ENCODE data around the gene SIRT5. TPM values are rescaled to one million over a fixed set of nuclear protein-coding genes. Genes with fewer than 3 reads are reported as not detected.
A peak's percentile ranks its signal among the peaks of the same experiment; 100 is the strongest.

Gene SIRT5
- total RNA-seq (2014; rRNA removed; shearing (Covaris generic)) (4.8 and 5.3 TPM in 2 replicates), polyA plus RNA-seq (2016; fragmentation: Nextera tagmentation; extraction: Ambion mirVana) (6.1 and 7.0 TPM in 2 replicates)

DNA sequence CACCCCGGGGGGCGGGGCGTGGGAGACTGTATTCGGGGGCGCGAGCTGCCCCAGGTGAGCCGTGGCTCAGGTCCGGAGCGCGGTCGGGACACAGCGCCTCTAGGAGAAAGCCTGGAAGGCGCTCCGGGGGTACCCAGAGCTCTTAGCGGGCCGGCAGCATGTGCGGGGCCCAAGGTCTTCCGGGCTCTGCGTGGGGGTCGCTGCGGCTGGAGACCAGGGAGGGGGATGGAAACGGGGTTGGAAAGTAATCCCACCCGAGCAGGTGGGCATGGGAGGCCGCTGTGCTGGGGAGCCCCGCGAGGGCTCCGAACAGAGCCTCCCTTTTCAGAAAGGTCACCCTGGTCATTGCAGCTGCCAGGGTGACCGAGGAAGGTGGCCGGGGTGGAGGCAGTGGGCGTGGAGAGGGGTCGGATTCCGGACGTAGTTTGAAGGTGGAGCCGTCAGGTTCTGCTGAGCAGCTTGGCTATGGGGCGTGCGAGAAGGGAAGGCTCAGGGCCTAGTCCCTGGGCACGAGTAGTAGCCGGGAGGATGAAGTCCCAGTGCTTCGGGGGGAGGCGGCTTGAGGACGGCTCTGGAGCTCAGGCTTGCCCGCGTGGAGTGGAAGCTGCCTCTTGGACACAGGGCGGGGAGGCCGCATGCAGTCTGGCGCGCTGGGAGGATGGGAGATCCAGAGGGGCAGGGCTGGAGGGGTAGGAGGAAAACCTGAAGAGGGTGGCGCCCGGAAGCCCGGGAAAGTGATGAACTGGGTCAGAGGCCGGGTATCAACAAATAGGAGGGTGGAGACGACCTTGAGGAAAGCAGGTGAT, at the start of gene SIRT5:
TSS of gene SIRT5 (plus strand) at position 31 of the 806 bp plus-strand sequence. CDS start 9,510 bp downstream, outside the sequence.
- Histone ChIP-seq H3K4me2 (ENCODE audit: unreplicated experiment) (peak within 1 kb of the TSS; percentile 82), H3K36me3 (ENCODE audit: low read depth) (no peaks in the 10 kb centered on the region), H3K4me3 (peak within 1 kb of the TSS; percentile 88), H3F3A (ENCODE audit: insufficient read depth) (0 out of 2 replicates have a peak, but pooled peaks cover 5% of the 10 kb centered on the region), H2AFZ (peak within 1 kb of the TSS; percentile 85), H3K4me1 (ENCODE audit: insufficient read depth) (peaks cover 6% of the 10 kb centered on the region), H3K9ac (peak within 1 kb of the TSS; percentile 85), H3K79me2 (ENCODE audit: insufficient read depth) (peaks cover 5% of the 10 kb centered on the region), H4K20me1 (ENCODE audit: insufficient read depth) (no peaks in the 10 kb centered on the region), H3K27me3 (replicated peaks; ENCODE audit: insufficient read depth) (no peaks in the 10 kb centered on the region), H3K9me2 (ENCODE audit: insufficient read depth) (no peaks in the 10 kb centered on the region), H3K27ac (peak within 1 kb of the TSS; percentile 72), H3K9me3 (ENCODE audit: low read depth) (no peaks in the 10 kb centered on the region)
- 2% methylated on average over 34 to 52 of the region's 52 CpGs for WGBS, 2 experiments (ENCODE audit: low coverage in 1 of 2, low lambda C conversion rate in 2 of 2, missing lambda C conversion rate in 2 of 2)
- peak; percentile 94 for DNase-seq
- in situ Hi-C loops (cut with MboI) = no loop called here
- TF ChIP-seq EZH2 (IDR thresholded peaks at IDR 0.05; ENCODE audit: insufficient read depth, poor library complexity, severe bottlenecking) = no peak
- no peak for TF ChIP-seq EZH2phosphoT487 (IDR thresholded peaks at IDR 0.05; ENCODE audit: insufficient read depth, low read depth)

DNA sequence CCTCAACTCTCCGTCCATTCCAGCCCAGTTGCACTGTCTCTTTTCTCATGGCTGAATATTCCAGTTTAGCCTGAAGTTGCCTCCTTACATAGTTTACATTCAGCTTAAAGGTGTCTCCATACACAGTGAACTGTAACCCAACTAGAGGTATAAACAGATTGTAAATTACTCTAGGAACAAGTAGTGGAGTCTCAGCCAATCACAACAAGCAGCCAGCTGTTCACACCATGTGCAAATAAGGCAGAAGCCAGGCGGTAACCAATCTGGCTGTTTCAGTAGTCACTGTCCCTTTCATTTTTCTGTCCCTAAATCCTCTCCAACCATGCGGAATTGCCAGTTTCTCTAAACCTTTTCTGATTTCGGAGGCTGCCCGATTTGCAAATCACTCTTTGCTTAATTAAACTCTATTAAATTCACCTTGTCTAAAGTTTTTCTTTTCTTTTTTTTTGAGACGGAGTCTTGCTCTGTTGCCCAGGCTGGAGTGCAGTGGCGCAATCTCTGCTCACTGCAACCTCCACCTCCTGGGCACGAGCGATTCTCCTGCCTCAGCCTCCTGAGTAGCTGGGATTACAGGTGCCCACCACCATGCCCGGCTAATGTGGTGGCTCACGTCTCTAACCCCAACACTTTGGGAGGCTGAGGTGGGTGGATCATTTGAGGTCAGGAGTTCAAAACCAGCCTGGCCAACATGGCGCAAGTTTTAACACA, 49.4 kb upstream of the SIRT5 start:
- DNase-seq = no peak
- no peak overlapping the region for H3K27ac ChIP-seq
- no peaks in the 10 kb centered on the region for H3F3A ChIP-seq (ENCODE audit: insufficient read depth)
- no peaks in the 10 kb centered on the region for H3K9me3 ChIP-seq (ENCODE audit: low read depth)
- H3K79me2 ChIP-seq (ENCODE audit: insufficient read depth) = no peaks in the 10 kb centered on the region
- no peak overlapping the region for H3K9ac ChIP-seq
- H4K20me1 ChIP-seq (ENCODE audit: insufficient read depth) = no peaks in the 10 kb centered on the region
- in situ Hi-C loops (cut with MboI) = loop anchor here (25.0 kb wide), 2 partner anchors 188 to 613 kb away; partner anchors contain the start of gene TBC1D7
- H2AFZ ChIP-seq = no peak overlapping the region
- H3K9me2 ChIP-seq (ENCODE audit: insufficient read depth) = no peaks in the 10 kb centered on the region
- H3K4me3 ChIP-seq = no peak overlapping the region
- no peaks in the 10 kb centered on the region for H3K27me3 ChIP-seq (replicated peaks; ENCODE audit: insufficient read depth)
- 88 to 93% methylated on average over 12 of the region's 12 CpGs for WGBS, 2 experiments (ENCODE audit: low coverage in 1 of 2, low lambda C conversion rate in 2 of 2, missing lambda C conversion rate in 2 of 2)
- no peaks in the 10 kb centered on the region for H3K4me1 ChIP-seq (ENCODE audit: insufficient read depth)
- TF ChIP-seq EZH2 (IDR thresholded peaks at IDR 0.05; ENCODE audit: insufficient read depth, poor library complexity, severe bottlenecking) = no peak
- no peak for TF ChIP-seq EZH2phosphoT487 (IDR thresholded peaks at IDR 0.05; ENCODE audit: insufficient read depth, low read depth)
- H3K36me3 ChIP-seq (ENCODE audit: low read depth) = no peaks in the 10 kb centered on the region
- H3K4me2 ChIP-seq (ENCODE audit: unreplicated experiment) = no peak overlapping the region

DNA sequence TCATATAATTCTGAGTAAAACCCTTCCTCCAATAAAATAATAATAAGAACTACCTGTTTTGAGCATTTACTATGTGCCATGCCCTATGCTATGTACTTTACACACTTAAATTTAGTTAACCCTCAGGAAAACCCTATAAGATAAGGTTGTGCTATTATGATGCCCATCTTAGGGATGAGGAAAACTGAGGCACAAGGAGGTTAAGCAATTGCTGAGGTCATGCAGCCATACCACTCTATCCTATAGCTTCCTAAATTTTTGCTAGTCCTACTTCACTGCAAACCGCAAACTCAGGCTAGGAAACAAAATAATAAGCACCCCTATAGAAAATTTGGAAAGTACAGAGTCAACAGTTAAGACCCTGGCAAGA, 48.1 kb upstream of the SIRT5 start:
- Histone ChIP-seq H3K9me3 (ENCODE audit: low read depth) (no peaks in the 10 kb centered on the region), H3K4me1 (ENCODE audit: insufficient read depth) (no peaks in the 10 kb centered on the region), H3K79me2 (ENCODE audit: insufficient read depth) (no peaks in the 10 kb centered on the region), H3K9me2 (ENCODE audit: insufficient read depth) (no peaks in the 10 kb centered on the region), H3K9ac (no peak overlapping the region), H3F3A (ENCODE audit: insufficient read depth) (no peaks in the 10 kb centered on the region), H4K20me1 (ENCODE audit: insufficient read depth) (no peaks in the 10 kb centered on the region), H3K27ac (no peak overlapping the region), H3K4me2 (ENCODE audit: unreplicated experiment) (no peak overlapping the region), H3K27me3 (replicated peaks; ENCODE audit: insufficient read depth) (no peaks in the 10 kb centered on the region), H2AFZ (no peak overlapping the region), H3K4me3 (no peak overlapping the region), H3K36me3 (ENCODE audit: low read depth) (no peaks in the 10 kb centered on the region)
- in situ Hi-C loops (cut with MboI) = loop anchor here (25.0 kb wide), 2 partner anchors 189 to 614 kb away; partner anchors contain the start of gene TBC1D7
- TF ChIP-seq EZH2phosphoT487 (IDR thresholded peaks at IDR 0.05; ENCODE audit: insufficient read depth, low read depth) = no peak
- TF ChIP-seq EZH2 (IDR thresholded peaks at IDR 0.05; ENCODE audit: insufficient read depth, poor library complexity, severe bottlenecking) = no peak
- DNase-seq = no peak
- WGBS, 2 experiments (ENCODE audit: low coverage in 1 of 2, low lambda C conversion rate in 2 of 2, missing lambda C conversion rate in 2 of 2) = 100% methylated on average over 1 of the region's 1 CpG

All from GM23248 (cell line).